ENCODE data around the gene RASSF6. TPM values are rescaled to one million over a fixed set of nuclear protein-coding genes. Genes with fewer than 3 reads are reported as not detected.

The RASSF6 gene
- total RNA-seq, 1 donor from 2014 or later, result not detected

DNA sequence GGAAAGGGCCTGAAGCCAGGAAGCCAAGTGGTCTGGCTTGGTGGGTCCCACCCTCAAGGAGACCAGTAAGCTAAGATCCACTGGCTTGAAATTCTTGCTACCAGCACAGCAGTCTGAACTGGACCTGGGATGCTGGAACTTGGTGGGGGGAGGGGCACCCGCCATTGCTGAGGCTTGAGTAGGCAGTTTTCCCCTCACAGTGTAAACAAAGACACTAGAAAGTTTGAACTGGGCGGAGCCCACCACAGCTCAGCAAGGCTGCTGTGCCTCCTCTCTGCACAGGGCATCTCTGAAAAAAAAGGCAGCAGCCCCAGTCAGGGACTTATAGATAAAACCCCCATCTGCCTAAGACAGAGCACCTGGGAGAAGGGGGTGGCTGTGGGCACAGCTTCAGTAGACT lies 75.6 kb downstream of the RASSF6 start:
- Mint-ChIP-seq H3K36me3 (ENCODE audit: unreplicated experiment) (no peaks in the 10 kb centered on the region), H3K9me3 (ENCODE audit: unreplicated experiment) (no peaks in the 10 kb centered on the region), H3K27ac (ENCODE audit: unreplicated experiment) (no peak overlapping the region), H3K4me3 (ENCODE audit: unreplicated experiment) (no peak overlapping the region), H3K27me3 (ENCODE audit: unreplicated experiment) (peaks cover 57% of the 10 kb centered on the region), H3K4me1 (ENCODE audit: unreplicated experiment) (no peaks in the 10 kb centered on the region)
- DNase-seq (ENCODE audit: extremely low spot score, unreplicated experiment), result no peak
- TF ChIP-seq, protein P1, sequence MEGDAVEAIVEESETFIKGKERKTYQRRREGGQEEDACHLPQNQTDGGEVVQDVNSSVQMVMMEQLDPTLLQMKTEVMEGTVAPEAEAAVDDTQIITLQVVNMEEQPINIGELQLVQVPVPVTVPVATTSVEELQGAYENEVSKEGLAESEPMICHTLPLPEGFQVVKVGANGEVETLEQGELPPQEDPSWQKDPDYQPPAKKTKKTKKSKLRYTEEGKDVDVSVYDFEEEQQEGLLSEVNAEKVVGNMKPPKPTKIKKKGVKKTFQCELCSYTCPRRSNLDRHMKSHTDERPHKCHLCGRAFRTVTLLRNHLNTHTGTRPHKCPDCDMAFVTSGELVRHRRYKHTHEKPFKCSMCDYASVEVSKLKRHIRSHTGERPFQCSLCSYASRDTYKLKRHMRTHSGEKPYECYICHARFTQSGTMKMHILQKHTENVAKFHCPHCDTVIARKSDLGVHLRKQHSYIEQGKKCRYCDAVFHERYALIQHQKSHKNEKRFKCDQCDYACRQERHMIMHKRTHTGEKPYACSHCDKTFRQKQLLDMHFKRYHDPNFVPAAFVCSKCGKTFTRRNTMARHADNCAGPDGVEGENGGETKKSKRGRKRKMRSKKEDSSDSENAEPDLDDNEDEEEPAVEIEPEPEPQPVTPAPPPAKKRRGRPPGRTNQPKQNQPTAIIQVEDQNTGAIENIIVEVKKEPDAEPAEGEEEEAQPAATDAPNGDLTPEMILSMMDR (IDR thresholded peaks at IDR 0.05), result no peak

DNA sequence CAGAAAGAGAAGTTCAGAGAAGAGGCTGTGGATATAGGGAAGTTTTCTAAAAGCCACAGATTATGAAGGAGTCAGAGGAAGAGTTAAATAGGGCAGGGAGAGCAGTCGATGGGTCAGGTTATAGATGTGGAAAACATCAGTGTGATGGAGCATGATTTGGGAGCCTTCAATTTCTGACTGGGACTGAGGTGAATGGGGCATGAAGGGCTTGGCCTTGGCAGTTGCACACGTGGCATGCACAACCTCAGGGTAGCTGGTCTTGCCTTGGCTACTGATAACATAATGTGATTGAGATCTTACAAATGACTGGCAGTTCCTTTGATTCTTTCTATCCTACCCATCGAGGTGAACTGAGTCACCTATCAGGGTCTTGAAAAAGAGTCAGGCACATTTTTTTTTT lies 79.0 kb downstream of the RASSF6 start:
- Mint-ChIP-seq H3K27me3 (ENCODE audit: unreplicated experiment) (peaks cover 53% of the 10 kb centered on the region), H3K4me3 (ENCODE audit: unreplicated experiment) (no peak overlapping the region), H3K4me1 (ENCODE audit: unreplicated experiment) (no peaks in the 10 kb centered on the region), H3K27ac (ENCODE audit: unreplicated experiment) (no peak overlapping the region), H3K9me3 (ENCODE audit: unreplicated experiment) (no peaks in the 10 kb centered on the region), H3K36me3 (ENCODE audit: unreplicated experiment) (no peaks in the 10 kb centered on the region)
- TF ChIP-seq, protein P1 (IDR thresholded peaks at IDR 0.05), result no peak
- no peak for DNase-seq (ENCODE audit: extremely low spot score, unreplicated experiment)

DNA sequence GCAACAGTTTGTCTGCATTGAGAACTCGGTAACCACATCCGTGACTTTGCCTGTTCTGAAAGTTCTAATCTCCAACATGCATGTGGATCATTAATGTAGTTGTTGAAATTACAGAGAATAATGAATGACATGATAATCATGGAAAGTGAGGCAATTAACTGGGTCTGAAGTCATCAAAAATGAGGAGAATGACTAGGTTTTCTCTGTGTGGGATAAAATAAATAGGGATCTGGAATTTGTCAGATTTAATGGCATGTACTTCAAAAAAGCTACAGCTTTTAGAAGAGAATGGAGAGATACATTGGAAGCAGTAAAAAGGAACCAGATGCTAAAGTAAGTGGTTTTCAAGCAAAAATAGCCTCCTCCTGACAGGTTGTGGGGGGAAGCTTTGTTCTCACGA lies 79.4 kb downstream of the RASSF6 start:
- H3K36me3 Mint-ChIP-seq (ENCODE audit: unreplicated experiment), result no peaks in the 10 kb centered on the region
- no peak overlapping the region for H3K4me3 Mint-ChIP-seq (ENCODE audit: unreplicated experiment)
- TF ChIP-seq, protein P1 (IDR thresholded peaks at IDR 0.05), result no peak
- H3K4me1 Mint-ChIP-seq (ENCODE audit: unreplicated experiment), result no peaks in the 10 kb centered on the region
- H3K9me3 Mint-ChIP-seq (ENCODE audit: unreplicated experiment), result no peaks in the 10 kb centered on the region
- H3K27ac Mint-ChIP-seq (ENCODE audit: unreplicated experiment), result no peak overlapping the region
- no peak for DNase-seq (ENCODE audit: extremely low spot score, unreplicated experiment)
- H3K27me3 Mint-ChIP-seq (ENCODE audit: unreplicated experiment), result peaks cover 50% of the 10 kb centered on the region

DNA sequence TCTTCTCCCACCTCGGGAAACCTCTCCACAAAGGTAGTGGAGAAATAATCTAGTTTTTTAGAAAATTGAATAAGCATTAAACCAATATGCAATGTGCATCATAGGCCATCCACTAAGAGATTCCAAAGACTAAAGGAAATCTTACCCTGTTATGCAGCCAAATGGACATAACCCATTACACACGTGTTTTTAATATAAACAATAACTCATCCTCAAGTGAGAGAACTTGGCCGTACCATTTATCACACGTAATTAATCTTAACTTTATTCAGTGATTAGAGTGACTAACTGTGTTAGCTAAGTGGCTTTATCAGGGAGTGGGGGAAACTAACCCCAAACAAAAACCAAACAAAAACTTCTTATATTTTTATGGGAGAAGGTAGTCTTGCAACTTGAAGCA lies 80.8 kb downstream of the RASSF6 start:
- TF ChIP-seq, protein P1 (IDR thresholded peaks at IDR 0.05), result no peak
- no peak for DNase-seq (ENCODE audit: extremely low spot score, unreplicated experiment)
- Mint-ChIP-seq H3K36me3 (ENCODE audit: unreplicated experiment) (no peaks in the 10 kb centered on the region), H3K4me3 (ENCODE audit: unreplicated experiment) (no peak overlapping the region), H3K4me1 (ENCODE audit: unreplicated experiment) (no peaks in the 10 kb centered on the region), H3K27me3 (ENCODE audit: unreplicated experiment) (peaks cover 46% of the 10 kb centered on the region), H3K27ac (ENCODE audit: unreplicated experiment) (no peak overlapping the region), H3K9me3 (ENCODE audit: unreplicated experiment) (no peaks in the 10 kb centered on the region)

DNA sequence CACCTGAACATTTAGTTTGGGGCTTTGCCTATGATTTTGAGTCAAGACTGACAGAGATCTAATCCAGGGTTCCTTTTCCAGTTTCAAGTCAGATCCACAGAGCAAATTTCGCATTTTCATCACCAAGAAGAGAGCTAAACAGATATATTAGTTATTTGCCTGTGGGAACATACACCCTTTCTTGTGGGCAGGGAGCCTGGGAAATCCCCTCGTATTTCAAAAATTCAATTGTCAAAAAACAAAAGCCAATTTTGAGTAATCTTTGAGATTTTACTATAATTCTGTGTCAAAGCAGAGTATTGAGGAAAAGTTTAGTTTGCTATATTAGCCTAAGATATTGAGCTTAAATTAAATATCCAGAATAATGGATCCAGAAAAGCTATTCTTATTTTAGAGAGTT lies 82.1 kb downstream of the RASSF6 start:
- Mint-ChIP-seq H3K27me3 (ENCODE audit: unreplicated experiment) (peaks cover 54% of the 10 kb centered on the region), H3K4me1 (ENCODE audit: unreplicated experiment) (no peaks in the 10 kb centered on the region), H3K4me3 (ENCODE audit: unreplicated experiment) (no peak overlapping the region), H3K36me3 (ENCODE audit: unreplicated experiment) (no peaks in the 10 kb centered on the region), H3K9me3 (ENCODE audit: unreplicated experiment) (no peaks in the 10 kb centered on the region), H3K27ac (ENCODE audit: unreplicated experiment) (no peak overlapping the region)
- DNase-seq (ENCODE audit: extremely low spot score, unreplicated experiment), result no peak
- TF ChIP-seq, protein P1 (IDR thresholded peaks at IDR 0.05), result no peak

Data from osteocyte (in vitro differentiated cells).